IMR-90 (cell line): Measurements from ENCODE around the gene ENPP7. TPM values are rescaled to one million over a fixed set of nuclear protein-coding genes. Genes with fewer than 3 reads are reported as not detected.

Experiments
- ATAC-seq: fragments of 200-7000 bp; cut with Tn5 transposase; 2 replicates; pipeline ENCODE4 v1.9.1; 2020; ENCODE audit warnings: low read depth, mild to moderate bottlenecking, moderate library complexity
- BruUV-seq: library from RNA; stranded (reverse); fragments of 400-500 nt; replicated peaks from 2 replicates; lab custom pipeline; 2021; lab: Mats Ljungman, UMichigan
- CTCF ChIA-PET: fragments of 300-600 bp; formaldehyde crosslinking; extraction: SDS; loops from one replicate; lab custom pipeline; 2021; ENCODE audit warnings: antibody characterized with exemption; lab: Yijun Ruan, JAX
- POLR2A ChIA-PET: fragments of 300-600 bp; sonication (Branson Sonifier 250); formaldehyde crosslinking; loops from one replicate; lab custom pipeline; 2022; ENCODE audit warnings: antibody characterized with exemption; ENCODE audit not compliant: unreplicated experiment; lab: Charles Lee
- DNase-seq: peaks from one replicate; pipeline ENCODE4 v3.0.0; 2013
- H2AFZ ChIP-seq: replicated peaks from 2 replicates; pipeline ENCODE3; 2013; ENCODE audit warnings: low read length, mild to moderate bottlenecking; ENCODE audit not compliant: poor library complexity
- H2AK5ac ChIP-seq: 2 replicates; pipeline ENCODE4 v1.6.1; 2013; ENCODE audit warnings: low read depth, low read length, inconsistent platforms
- H2AK9ac ChIP-seq: replicated peaks from 2 replicates; pipeline ENCODE3; 2013; ENCODE audit warnings: mild to moderate bottlenecking, low read depth, low read length, moderate library complexity; ENCODE audit not compliant: poor library complexity
- H2BK120ac ChIP-seq: 2 replicates; pipeline ENCODE4 v1.6.1; 2013; ENCODE audit warnings: low read depth, low read length, inconsistent platforms
- H2BK15ac ChIP-seq: 3 replicates; pipeline ENCODE4 v1.6.1; 2013; ENCODE audit warnings: low read depth, low read length, inconsistent platforms
- H2BK20ac ChIP-seq: 2 replicates; pipeline ENCODE4 v1.6.1; 2013; ENCODE audit warnings: low read depth, mild to moderate bottlenecking, inconsistent platforms, low read length, moderate library complexity
- H2BK5ac ChIP-seq: 2 replicates; pipeline ENCODE4 v1.6.1; 2013; ENCODE audit warnings: mild to moderate bottlenecking, low read depth, low read length, inconsistent platforms; ENCODE audit not compliant: poor library complexity, severe bottlenecking
- H3K14ac ChIP-seq: replicated peaks from 2 replicates; pipeline ENCODE4 v1.6.1; 2013; ENCODE audit warnings: low read depth, low read length, inconsistent platforms
- H3K18ac ChIP-seq: 2 replicates; pipeline ENCODE4 v1.6.1; 2013; ENCODE audit warnings: low read depth, low read length, control low read depth
- H3K23ac ChIP-seq: 2 replicates; pipeline ENCODE4 v1.6.1; 2013; ENCODE audit warnings: low read depth, low read length, inconsistent platforms
- H3K27ac ChIP-seq: 2 replicates; pipeline ENCODE4 v1.5.1; 2013; ENCODE audit warnings: mild to moderate bottlenecking, control low read depth, low read length; ENCODE audit not compliant: insufficient read depth
- H3K27me3 ChIP-seq: 2 replicates; pipeline ENCODE4 v1.6.1; 2013; ENCODE audit warnings: low read length; ENCODE audit not compliant: control insufficient read depth, insufficient read depth
- H3K36me3 ChIP-seq: 2 replicates; pipeline ENCODE4 v1.6.1; 2013; ENCODE audit warnings: low read length, mixed read lengths; ENCODE audit not compliant: control insufficient read depth, insufficient read depth
- H3K4ac ChIP-seq: 2 replicates; pipeline ENCODE4 v1.6.1; 2013; ENCODE audit warnings: low read depth, low read length, inconsistent platforms
- H3K4me1 ChIP-seq: 2 replicates; pipeline ENCODE4 v1.6.1; 2013; ENCODE audit warnings: low read length, mixed read lengths; ENCODE audit not compliant: control insufficient read depth, insufficient read depth
- H3K4me2 ChIP-seq: 2 replicates; pipeline ENCODE4 v1.6.1; 2013; ENCODE audit warnings: low read depth, mild to moderate bottlenecking, control low read depth, low read length, moderate library complexity
- H3K4me3 ChIP-seq: 2 replicates; pipeline ENCODE4 v1.5.1; 2013; ENCODE audit warnings: low read depth, mild to moderate bottlenecking, control low read depth, low read length, moderate library complexity; ENCODE audit not compliant: insufficient read depth
- H3K56ac ChIP-seq: 2 replicates; pipeline ENCODE4 v1.6.1; 2013; ENCODE audit warnings: low read length, inconsistent platforms; ENCODE audit not compliant: insufficient read depth; ENCODE audit errors: extremely low read depth
- H3K79me1 ChIP-seq, 2 experiments: 2 replicates each; pipeline ENCODE4 v1.6.1; 2013; ENCODE audit warnings: low read length in 2 of 2, inconsistent platforms in 1 of 2, low read depth in 1 of 2
- H3K9ac ChIP-seq: 2 replicates; pipeline ENCODE4 v1.6.1; 2013; ENCODE audit warnings: low read depth, low read length, control low read depth
- H3K9me1 ChIP-seq: 2 replicates; pipeline ENCODE4 v1.6.1; 2013; ENCODE audit warnings: low read length, inconsistent platforms; ENCODE audit not compliant: insufficient read depth
- H3K9me3 ChIP-seq: 2 replicates; pipeline ENCODE4 v1.6.1; 2013; ENCODE audit warnings: low read length; ENCODE audit not compliant: control insufficient read depth, insufficient read depth
- H4K20me1 ChIP-seq: 2 replicates; pipeline ENCODE4 v1.6.1; 2013; ENCODE audit warnings: low read length, inconsistent platforms; ENCODE audit not compliant: insufficient read depth
- H4K5ac ChIP-seq: 2 replicates; pipeline ENCODE4 v1.6.1; 2013; ENCODE audit warnings: mild to moderate bottlenecking, low read depth, low read length, control low read depth
- H4K8ac ChIP-seq, 2 experiments: 2 replicates each; pipeline ENCODE4 v1.6.1; 2013; ENCODE audit warnings: low read depth in 2 of 2, low read length in 2 of 2, control low read depth in 1 of 2, inconsistent platforms in 1 of 2
- H4K91ac ChIP-seq: 2 replicates; pipeline ENCODE4 v1.6.1; 2013; ENCODE audit warnings: low read depth, low read length, inconsistent platforms; ENCODE audit not compliant: insufficient read depth
- BHLHE40 ChIP-seq: fragments of 150-350 bp; IDR thresholded peaks from 2 replicates; pipeline ENCODE4 v1.6.1; 2016; ENCODE audit warnings: mild to moderate bottlenecking, low read depth, low read length
- CEBPB ChIP-seq: IDR thresholded peaks from 2 replicates; pipeline ENCODE4 v1.6.1; 2012; ENCODE audit warnings: low read depth, low read length, improper control_type of control experiment
- CHD1 ChIP-seq: IDR thresholded peaks from 2 replicates; pipeline ENCODE4 v1.6.1; 2012; ENCODE audit warnings: low read depth, low read length, improper control_type of control experiment
- FOS ChIP-seq: fragments of 150-350 bp; IDR thresholded peaks from 2 replicates; pipeline ENCODE4 v1.6.1; 2016; ENCODE audit warnings: low read depth, low read length
- MAFK ChIP-seq: IDR thresholded peaks from 2 replicates; pipeline ENCODE4 v1.6.1; 2012; ENCODE audit warnings: low read depth, low read length, improper control_type of control experiment
- MXI1 ChIP-seq: IDR thresholded peaks from 2 replicates; pipeline ENCODE4 v1.6.1; 2012; ENCODE audit warnings: low read depth, mild to moderate bottlenecking, low read length, moderate library complexity, borderline replicate concordance
- POLR2A ChIP-seq: IDR thresholded peaks from 2 replicates; pipeline ENCODE4 v1.6.1; 2012; ENCODE audit warnings: mild to moderate bottlenecking, low read depth, low read length
- RAD21 ChIP-seq: IDR thresholded peaks from 2 replicates; pipeline ENCODE4 v1.6.1; 2012; ENCODE audit warnings: low read length, improper control_type of control experiment
- RCOR1 ChIP-seq: IDR thresholded peaks from 2 replicates; pipeline ENCODE4 v1.6.1; 2012; ENCODE audit warnings: mild to moderate bottlenecking, low read length, improper control_type of control experiment; ENCODE audit not compliant: insufficient replicate concordance
- RFX5 ChIP-seq: IDR thresholded peaks from 2 replicates; pipeline ENCODE4 v1.8.0; 2012; ENCODE audit warnings: low read depth, mild to moderate bottlenecking, low read length, moderate library complexity
- SMC3 ChIP-seq: fragments of 150-350 bp; IDR thresholded peaks from 2 replicates; pipeline ENCODE4 v1.6.1; 2016; ENCODE audit warnings: low read depth, mild to moderate bottlenecking, antibody characterized with exemption, low read length, moderate library complexity
- USF2 ChIP-seq: fragments of 150-350 bp; IDR thresholded peaks from 2 replicates; pipeline ENCODE4 v1.6.1; 2017; ENCODE audit warnings: mild to moderate bottlenecking, antibody characterized with exemption, low read length, low read depth
- WGBS, 2 experiments: methylation state at CpG; one replicate each; pipeline versions ENCODE4 v1.1.5 to v1.1.7; 2013; ENCODE audit warnings: missing lambda C conversion rate in 2 of 2; ENCODE audit not compliant: insufficient read length in 1 of 2; ENCODE audit errors: extremely low coverage in 2 of 2; 5-methylcytosine and 5-hydroxymethylcytosine counted together
- dilution Hi-C: fragments of 300-500 bp; cut with HindIII; formaldehyde crosslinking; loops from one replicate; pipeline ENCODE4 v1.14.3; 2018; ENCODE audit warnings: low sequenced_read_pairs; ENCODE audit not compliant: unreplicated experiment
- in situ Hi-C: fragments of 300-500 bp; cut with MboI; formaldehyde crosslinking; loops from 3 replicates; pipeline ENCODE4 v1.14.3; 2019; ENCODE audit warnings: low sequenced_read_pairs, inconsistent platforms, mixed read lengths
- intact Hi-C: fragments of 100-400 bp; cut with micrococcal nuclease; formaldehyde crosslinking; loops from 2 replicates; pipeline ENCODE4 v1.10.0; 2022
- polyA plus RNA-seq, 3 experiments: library from polyadenylated mRNA; depleted of rRNA; stranded (reverse); fragments of >200 nt; gene quantifications; 2 replicates each; pipeline ENCODE4 v1.2.3, GENCODE V29; 2012; ENCODE audit warnings: low replicate concordance in 1 of 3
- total RNA-seq: library from RNA; depleted of rRNA; stranded (reverse); fragments of >200 nt; gene quantifications from 2 replicates; pipeline ENCODE4 v1.2.3, GENCODE V29; 2012

ENPP7 gene
- total and polyA plus RNA-seq, 2 of the 4 experiments (the other 2 are of a cell fraction) = not detected

GRCh38 chr17:79715098-79715942 is 15.4 kb upstream of the ENPP7 start:
- H3K4me2 ChIP-seq = no peak overlapping the region
- no peak overlapping the region for H4K5ac ChIP-seq
- TF ChIP-seq MAFK (no peak), RAD21 (no peak), CEBPB (no peak), RCOR1 (no peak), BHLHE40 (no peak), SMC3 (no peak), RFX5 (no peak), CHD1 (no peak), POLR2A (no peak), USF2 (no peak), MXI1 (no peak), FOS (no peak)
- H2AK5ac ChIP-seq = no peak overlapping the region
- no peak overlapping the region for H3K4ac ChIP-seq
- BruUV-seq = no TSS peak
- dilution Hi-C loops = no loop called here
- H4K8ac ChIP-seq = no peak overlapping the region
- in situ Hi-C loops = loop anchor here (25.0 kb wide), 1 partner anchor 628 kb away; no protein-coding TSS in a partner anchor
- no peak overlapping the region for H3K56ac ChIP-seq
- no peak overlapping the region for H2BK120ac ChIP-seq
- POLR2A ChIA-PET = no interaction called here
- DNase-seq = no peak
- intact Hi-C loops = no loop called here
- no peak overlapping the region for H3K14ac ChIP-seq
- no peak overlapping the region for H2AFZ ChIP-seq
- H3K4me1 ChIP-seq = no peaks in the 10 kb centered on the region
- H4K20me1 ChIP-seq = no peaks in the 10 kb centered on the region
- CTCF ChIA-PET = no interaction called here
- H3K36me3 ChIP-seq = no peaks in the 10 kb centered on the region
- no peaks in the 10 kb centered on the region for H3K9me1 ChIP-seq
- H3K4me3 ChIP-seq = no peak overlapping the region
- no peak overlapping the region for H2BK20ac ChIP-seq
- H3K27ac ChIP-seq = no peak overlapping the region
- no peaks in the 10 kb centered on the region for H3K79me1 ChIP-seq
- 67% methylated on average over 10 of the region's 16 CpGs; no CpG with 5 or more reads in 1 of the 2 experiments for WGBS, 2 experiments
- no peak overlapping the region for H2BK15ac ChIP-seq
- no peak overlapping the region for H4K91ac ChIP-seq
- no peak for ATAC-seq
- no peak overlapping the region for H3K9ac ChIP-seq
- H3K18ac ChIP-seq = no peak overlapping the region
- H2BK5ac ChIP-seq = no peak overlapping the region
- H3K9me3 ChIP-seq = peaks cover 2% of the 10 kb centered on the region; the same call in 1 of the 2 replicates
- no peak overlapping the region for H2AK9ac ChIP-seq
- H3K27me3 ChIP-seq = peaks cover 21% of the 10 kb centered on the region
- no peak overlapping the region for H3K23ac ChIP-seq
